HTR-8/SVneo (cell line): Measurements from ENCODE around the gene CEMIP.
"Not testable (repeated sequence)": the region's sequence is repeated elsewhere in the genome, so short reads cannot be mapped to it uniquely, and the experiment has no call there.

Experiments used
- DNase-seq: peaks from one replicate; pipeline ENCODE4 v3.0.0; 2011; ENCODE audit warnings: low spot score, mixed read lengths; ENCODE audit not compliant: insufficient read length
- FAIRE-seq: peaks from 2 replicates; lab custom pipeline; 2011; peaks lifted over from hg19 to GRCh38; lab: Jason Lieb, UNC

The CEMIP gene

GRCh38 chr15:80758130-80758745 is 20.9 kb upstream of the CEMIP start:
- no peak for FAIRE-seq
- no peak for DNase-seq

- FAIRE-seq (no peak), DNase-seq (no peak)
Observed at GRCh38 chr15:80760960-80761359, 18.2 kb upstream of the CEMIP start.

DNA sequence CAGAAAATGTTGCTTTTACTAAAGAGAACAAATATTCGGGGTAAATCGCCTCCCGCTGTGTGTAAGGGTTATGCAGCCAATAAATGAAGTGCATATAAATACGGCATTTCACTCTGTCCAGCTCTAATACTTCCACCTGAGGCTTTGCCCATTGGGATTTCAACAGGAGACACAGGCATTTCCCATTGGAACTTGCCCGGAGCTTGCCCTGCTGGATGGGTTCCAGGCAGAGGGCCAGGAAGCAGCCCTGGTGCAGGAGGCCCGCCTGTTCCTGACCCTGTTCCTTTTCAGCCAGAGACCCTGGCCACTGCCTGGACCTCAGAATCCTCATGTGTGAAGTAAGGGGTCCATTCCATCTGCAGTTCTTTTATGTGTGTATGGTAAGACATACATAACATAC is 17.4 kb upstream of the CEMIP start:
- FAIRE-seq: no peak
- no peak for DNase-seq

DNA sequence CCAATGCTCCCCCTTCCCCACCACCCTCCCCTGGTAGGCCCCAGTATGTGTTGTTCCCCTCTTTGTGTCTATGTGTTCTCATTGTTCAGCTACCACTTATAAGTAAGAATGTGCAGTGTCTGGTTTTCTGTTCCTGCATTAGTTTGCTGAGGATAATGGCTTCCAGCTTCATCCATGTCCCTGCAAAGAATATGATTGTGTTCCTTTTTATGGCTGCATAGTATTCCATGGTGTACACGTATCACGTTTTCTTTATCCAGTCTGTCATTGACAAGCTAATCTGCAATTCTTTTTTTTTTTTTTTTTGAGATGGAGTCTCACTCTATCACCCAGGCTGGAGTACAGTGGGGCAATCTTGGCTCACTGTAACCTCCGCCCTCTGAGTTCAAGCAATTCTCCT is 15.9 kb upstream of the CEMIP start:
- not testable (repeated sequence) for FAIRE-seq

GRCh38 chr15:80764535-80764934 is 14.6 kb upstream of the CEMIP start:
- DNase-seq (no peak), FAIRE-seq (no peak)

More for the DNA sequence above, 15.9 kb upstream of the CEMIP start:
- not testable (repeated sequence) for DNase-seq

- no peak for DNase-seq
- FAIRE-seq: no peak
Observed at GRCh38 chr15:80766275-80766674, 12.9 kb upstream of the CEMIP start.

- FAIRE-seq: no peak
- DNase-seq: no peak
Observed at GRCh38 chr15:80768158-80768557, 11.0 kb upstream of the CEMIP start.

DNA sequence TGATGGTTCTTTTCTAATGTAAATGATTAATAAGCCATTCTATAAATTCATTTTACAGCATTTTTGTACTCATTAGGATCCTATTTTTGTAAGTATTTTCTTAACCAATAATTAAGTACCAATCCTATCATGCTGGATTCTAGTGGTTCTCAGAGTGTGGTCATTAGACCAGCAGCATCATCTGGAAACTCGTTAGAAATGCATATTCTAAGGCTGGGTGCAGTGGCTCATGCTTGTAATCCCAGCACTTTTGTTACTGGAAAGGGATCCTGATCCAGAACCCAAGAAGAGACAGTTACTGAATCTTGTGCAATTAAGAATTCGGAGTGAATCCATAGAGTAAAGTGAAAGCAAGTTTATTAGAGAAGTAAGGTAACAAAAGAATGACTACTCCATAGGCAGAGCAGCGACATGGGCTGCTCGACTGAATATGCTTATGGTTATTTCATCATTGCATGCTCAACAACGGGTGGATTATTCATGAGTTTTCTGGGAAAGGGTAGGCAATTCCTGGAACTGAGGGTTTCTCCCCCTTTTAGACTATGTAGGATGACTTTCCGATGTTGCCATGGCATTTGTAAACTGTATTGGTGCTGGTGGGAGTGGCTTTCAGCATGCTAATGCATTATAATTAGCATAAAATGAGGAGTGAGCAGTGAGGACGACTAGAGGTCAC is 9.9 kb upstream of the CEMIP start:
- FAIRE-seq (no peak), DNase-seq (no peak)

GRCh38 chr15:80769829-80770705 is 9.1 kb upstream of the CEMIP start:
- DNase-seq (no peak), FAIRE-seq (no peak)

DNA sequence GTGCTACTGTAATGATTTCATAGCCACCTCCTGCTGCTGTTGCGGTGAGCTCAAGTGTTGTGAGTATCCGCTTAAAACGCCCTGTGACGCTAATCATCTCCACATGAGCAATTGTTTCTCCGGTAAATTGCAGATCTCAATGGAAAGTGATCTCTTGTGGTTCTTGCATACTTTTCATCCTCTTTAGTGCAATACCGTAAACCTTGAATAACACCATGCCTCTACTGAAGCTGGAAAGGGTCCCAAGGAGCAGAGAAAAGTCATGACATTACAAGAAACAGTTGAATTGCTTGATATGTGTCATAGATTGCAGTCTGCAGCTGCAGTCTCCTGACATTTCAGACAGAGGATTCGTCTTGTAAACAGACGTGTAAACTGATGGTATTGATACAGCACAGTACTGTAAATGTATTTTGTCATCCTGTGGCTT is 6.0 kb upstream of the CEMIP start:
- FAIRE-seq: no peak

GRCh38 chr15:80773792-80774352 is 5.3 kb upstream of the CEMIP start:
- DNase-seq (no peak), FAIRE-seq (no peak)

More for the DNA sequence above, 6.0 kb upstream of the CEMIP start:
- no peak for DNase-seq

DNA sequence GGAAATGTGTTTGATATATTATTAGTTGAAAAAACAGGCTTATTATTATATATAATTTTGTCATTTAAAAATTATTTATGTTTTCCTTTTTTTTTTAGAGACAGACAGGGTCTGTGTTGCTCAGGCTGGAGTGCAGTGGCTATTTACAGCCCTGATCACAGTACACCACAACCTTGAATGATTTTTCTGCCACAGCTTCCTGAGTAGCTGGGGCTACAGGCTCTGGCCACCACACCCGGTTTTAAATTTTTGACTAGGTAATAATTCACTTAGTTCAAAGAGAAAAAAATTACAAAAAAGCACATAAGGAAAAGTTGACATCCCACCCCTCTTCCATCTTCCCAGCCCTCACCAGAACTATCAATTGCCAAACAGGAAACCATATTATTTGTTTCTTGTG is 4.7 kb upstream of the CEMIP start:
- DNase-seq (no peak), FAIRE-seq (no peak)

DNA sequence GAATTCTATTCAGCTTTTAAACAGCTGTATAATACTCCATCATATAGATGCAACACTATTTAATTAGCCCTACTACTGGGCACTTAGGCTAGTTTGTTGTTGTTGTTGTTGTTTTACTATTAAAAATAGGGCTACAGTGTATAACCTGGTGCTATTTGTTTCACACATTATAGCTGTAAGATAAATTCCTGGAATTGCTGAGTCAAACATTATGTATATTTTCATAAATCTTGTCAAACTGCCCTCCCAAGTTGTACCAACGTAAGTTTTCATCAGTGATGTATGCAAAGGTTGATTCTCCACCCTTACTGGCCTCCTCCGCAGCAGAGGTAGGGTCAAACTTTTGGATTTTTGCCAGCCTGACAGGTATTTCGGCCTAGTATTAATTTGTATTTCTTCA is 3.8 kb upstream of the CEMIP start:
- DNase-seq (no peak), FAIRE-seq (no peak)

DNA sequence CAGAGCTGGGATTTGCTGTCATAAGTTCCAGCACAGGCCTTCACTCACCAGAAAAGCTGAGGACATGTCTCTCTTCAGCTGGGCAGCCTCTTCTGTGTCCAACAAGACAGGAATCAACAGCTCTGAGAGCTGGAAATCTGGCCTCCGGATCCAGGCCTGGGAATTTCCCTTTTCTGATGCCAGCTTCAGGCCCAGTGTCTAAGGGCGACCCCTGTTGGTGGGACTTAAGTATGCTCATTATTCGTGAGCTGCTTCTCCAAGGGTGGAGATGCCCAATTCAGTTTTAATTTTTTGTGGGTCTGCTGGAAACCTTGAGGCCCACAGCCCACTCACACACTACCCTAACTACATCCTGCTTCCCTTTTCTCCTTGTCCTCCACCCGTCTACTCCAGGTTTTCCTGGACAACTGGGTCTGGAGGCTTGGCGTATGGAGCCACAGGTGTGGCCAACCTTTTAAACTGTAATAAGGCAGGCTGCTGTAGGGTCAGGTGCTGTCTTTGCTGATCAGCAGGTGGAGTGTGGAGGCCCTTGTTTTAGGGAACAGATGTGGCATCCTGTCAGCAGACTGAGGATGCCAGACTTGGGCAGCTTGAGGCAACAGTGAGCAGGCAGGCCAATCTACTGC is 2.6 kb upstream of the CEMIP start:
- FAIRE-seq: no peak

DNA sequence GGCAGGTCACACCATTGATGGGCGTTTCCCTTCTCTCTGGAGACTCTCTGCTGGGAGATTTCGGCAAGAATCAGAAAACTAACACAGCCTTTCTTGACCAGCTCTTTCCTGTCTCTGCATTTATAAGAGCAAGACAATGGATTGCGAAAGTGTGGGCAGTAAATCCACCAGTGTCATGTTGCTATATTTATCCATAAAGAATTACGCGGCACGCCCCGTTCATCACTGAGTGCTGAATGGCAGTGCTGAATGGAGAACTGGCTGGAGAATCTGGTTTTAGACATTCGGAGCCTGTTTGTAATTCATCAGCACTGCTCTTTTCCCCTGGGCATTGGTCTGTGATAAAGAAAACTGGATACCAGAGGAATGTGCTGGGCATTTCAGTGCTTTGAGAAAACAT is 2.0 kb upstream of the CEMIP start:
- no peak for DNase-seq

More for the DNA sequence above, 2.6 kb upstream of the CEMIP start:
- DNase-seq: peak; percentile 66

GRCh38 chr15:80777826-80778620 is 1.1 kb upstream of the CEMIP start:
- FAIRE-seq (no peak), DNase-seq (no peak)

More for the DNA sequence above, 2.0 kb upstream of the CEMIP start:
- no peak for FAIRE-seq

DNA sequence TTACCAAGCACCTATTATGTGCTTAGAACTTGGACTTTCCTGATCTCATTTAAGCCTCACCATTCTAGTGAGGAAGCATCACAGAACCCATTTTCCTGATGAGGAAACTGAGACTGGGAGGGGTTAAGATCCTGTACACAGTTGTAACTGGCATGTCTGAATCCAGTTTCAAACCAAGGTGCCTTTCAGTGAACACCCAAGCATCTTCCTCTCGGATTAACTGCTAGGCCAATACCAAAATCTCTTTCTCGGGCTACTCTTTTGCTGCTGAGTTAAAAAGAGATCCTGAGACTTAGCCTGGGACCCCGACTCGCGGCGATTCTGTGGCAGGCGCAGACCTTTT is 578 bp upstream of the CEMIP start:
- FAIRE-seq (no peak), DNase-seq (no peak)

DNA sequence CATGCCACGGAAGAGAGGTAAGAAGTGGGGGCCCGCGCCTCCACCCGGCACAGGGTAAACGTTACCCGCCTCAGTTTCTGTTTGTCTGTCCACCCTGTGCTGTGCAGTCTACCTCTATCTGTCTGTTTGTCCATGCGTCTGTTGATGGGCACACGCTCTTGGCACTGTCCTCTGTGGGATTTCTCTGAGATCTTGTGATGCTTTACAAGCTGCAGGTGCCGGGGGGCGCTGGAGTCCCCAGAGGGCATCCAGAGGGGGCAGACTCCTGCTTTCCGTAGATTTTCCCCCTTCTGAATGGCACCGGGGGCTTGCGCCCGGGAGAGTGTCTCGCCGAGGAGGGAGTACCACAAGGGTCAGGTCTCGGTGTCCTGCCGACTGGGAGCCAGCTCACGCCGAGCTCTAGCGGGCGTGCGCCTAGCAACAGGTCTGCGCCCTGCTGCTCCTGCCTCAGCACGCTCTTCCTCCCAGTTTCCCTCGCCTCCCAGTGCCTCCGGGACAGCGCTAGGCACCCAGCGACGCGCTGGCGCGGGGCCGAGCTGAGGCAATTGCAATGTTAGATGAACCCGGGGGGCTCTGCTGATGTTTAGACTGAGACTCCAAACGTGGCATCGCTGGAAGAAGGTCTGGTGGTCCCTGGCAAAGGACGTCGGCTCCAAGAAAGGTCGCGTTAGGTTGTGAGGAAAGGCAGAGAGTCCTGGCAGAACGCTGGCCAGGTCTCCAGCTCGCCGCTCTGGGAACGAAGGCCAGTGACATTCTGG is 667 bp downstream of the CEMIP start:
- DNase-seq (peak; percentile 28), FAIRE-seq (no peak)
